ENCODE measurements around the gene CTNNBL1. TPM values are rescaled to one million over a fixed set of nuclear protein-coding genes. Genes with fewer than 3 reads are reported as not detected.

CTNNBL1 gene
- total RNA-seq, 1 experiment from 2014 or later = 49.9 TPM

- ChIA-PET CTCF (no interaction called here), POLR2A (ENCODE audit: unreplicated experiment) (no interaction called here)
- no peak for ATAC-seq
- Histone ChIP-seq H3K4me2 (ENCODE audit: low read length) (no peak overlapping the region), H3K79me2 (ENCODE audit: low read length) (no peaks in the 10 kb centered on the region), H2AFZ (ENCODE audit: low read length) (no peak overlapping the region), H3K4me3 (ENCODE audit: low read length) (no peak overlapping the region), H3K27me3 (ENCODE audit: low read length) (no peaks in the 10 kb centered on the region), H3F3A (ENCODE audit: low read length, unreplicated experiment) (no peaks in the 10 kb centered on the region), H3K27ac (ENCODE audit: low read length) (no peak overlapping the region), H3K9me3 (ENCODE audit: low read length) (no peaks in the 10 kb centered on the region), H3K9ac (ENCODE audit: low read length) (no peak overlapping the region), H3K36me3 (ENCODE audit: low read depth, low read length) (peaks cover 12% of the 10 kb centered on the region; the same call in 1 of the 2 replicates), H3K4me1 (ENCODE audit: insufficient read depth, low read length) (no peaks in the 10 kb centered on the region), H4K20me1 (ENCODE audit: low read length) (no peaks in the 10 kb centered on the region), H3K9me2 (replicated peaks; ENCODE audit: low read length) (no peaks in the 10 kb centered on the region)
- DNase-seq = no peak
- intact Hi-C loops (cut with micrococcal nuclease) = no loop called here
- TF ChIP-seq EZH2 (IDR thresholded peaks at IDR 0.05; ENCODE audit: low read length, unreplicated experiment) (no peak), EZH2phosphoT487 (IDR thresholded peaks at IDR 0.05; ENCODE audit: borderline replicate concordance, low read length) (no peak)
- TF ChIP-seq, protein P1, sequence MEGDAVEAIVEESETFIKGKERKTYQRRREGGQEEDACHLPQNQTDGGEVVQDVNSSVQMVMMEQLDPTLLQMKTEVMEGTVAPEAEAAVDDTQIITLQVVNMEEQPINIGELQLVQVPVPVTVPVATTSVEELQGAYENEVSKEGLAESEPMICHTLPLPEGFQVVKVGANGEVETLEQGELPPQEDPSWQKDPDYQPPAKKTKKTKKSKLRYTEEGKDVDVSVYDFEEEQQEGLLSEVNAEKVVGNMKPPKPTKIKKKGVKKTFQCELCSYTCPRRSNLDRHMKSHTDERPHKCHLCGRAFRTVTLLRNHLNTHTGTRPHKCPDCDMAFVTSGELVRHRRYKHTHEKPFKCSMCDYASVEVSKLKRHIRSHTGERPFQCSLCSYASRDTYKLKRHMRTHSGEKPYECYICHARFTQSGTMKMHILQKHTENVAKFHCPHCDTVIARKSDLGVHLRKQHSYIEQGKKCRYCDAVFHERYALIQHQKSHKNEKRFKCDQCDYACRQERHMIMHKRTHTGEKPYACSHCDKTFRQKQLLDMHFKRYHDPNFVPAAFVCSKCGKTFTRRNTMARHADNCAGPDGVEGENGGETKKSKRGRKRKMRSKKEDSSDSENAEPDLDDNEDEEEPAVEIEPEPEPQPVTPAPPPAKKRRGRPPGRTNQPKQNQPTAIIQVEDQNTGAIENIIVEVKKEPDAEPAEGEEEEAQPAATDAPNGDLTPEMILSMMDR (conservative IDR thresholded peaks at IDR 0.05; ENCODE audit: low read depth, low read length) = no peak
- no TSS peak for BruUV-seq (replicated peaks)
Observed at GRCh38 chr20:37845241-37845681, 151.4 kb downstream of the CTNNBL1 start.

DNA sequence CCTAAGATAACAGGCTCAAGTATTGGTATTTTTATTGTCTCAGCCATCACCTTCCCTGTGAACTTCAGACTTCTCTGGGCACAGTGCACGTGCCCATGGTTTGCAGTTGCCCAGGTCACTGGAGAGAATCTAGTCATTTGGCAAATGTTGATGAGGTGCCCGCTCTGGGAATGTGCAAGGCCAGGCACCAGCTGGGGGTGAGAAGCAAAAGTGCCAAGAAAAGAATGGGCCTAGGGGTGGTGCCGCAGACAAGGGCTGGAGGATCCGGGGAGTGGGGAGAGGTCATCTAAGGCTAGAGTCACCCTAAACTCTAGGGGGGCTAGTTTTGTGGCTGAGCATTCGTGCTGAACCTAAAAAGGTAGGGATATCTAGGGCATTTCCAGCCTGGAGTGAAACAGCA, 152.0 kb downstream of the CTNNBL1 start:
- H3F3A ChIP-seq (ENCODE audit: low read length, unreplicated experiment) = no peaks in the 10 kb centered on the region
- no peaks in the 10 kb centered on the region for H4K20me1 ChIP-seq (ENCODE audit: low read length)
- no peaks in the 10 kb centered on the region for H3K9me2 ChIP-seq (replicated peaks; ENCODE audit: low read length)
- BruUV-seq (replicated peaks) = no TSS peak
- ATAC-seq = no peak
- no peak overlapping the region for H3K9ac ChIP-seq (ENCODE audit: low read length)
- POLR2A ChIA-PET (ENCODE audit: unreplicated experiment) = no interaction called here
- TF ChIP-seq EZH2phosphoT487 (IDR thresholded peaks at IDR 0.05; ENCODE audit: borderline replicate concordance, low read length) (no peak), EZH2 (IDR thresholded peaks at IDR 0.05; ENCODE audit: low read length, unreplicated experiment) (no peak)
- TF ChIP-seq, protein P1 (conservative IDR thresholded peaks at IDR 0.05; ENCODE audit: low read depth, low read length) = no peak
- H3K4me3 ChIP-seq (ENCODE audit: low read length) = no peak overlapping the region
- no peaks in the 10 kb centered on the region for H3K9me3 ChIP-seq (ENCODE audit: low read length)
- DNase-seq = no peak
- intact Hi-C loops (cut with micrococcal nuclease) = no loop called here
- no peak overlapping the region for H2AFZ ChIP-seq (ENCODE audit: low read length)
- no peaks in the 10 kb centered on the region for H3K27me3 ChIP-seq (ENCODE audit: low read length)
- no peak overlapping the region for H3K27ac ChIP-seq (ENCODE audit: low read length)
- CTCF ChIA-PET = no interaction called here
- no peaks in the 10 kb centered on the region for H3K4me1 ChIP-seq (ENCODE audit: insufficient read depth, low read length)
- no peaks in the 10 kb centered on the region for H3K79me2 ChIP-seq (ENCODE audit: low read length)
- peaks cover 6% of the 10 kb centered on the region; the same call in 1 of the 2 replicates for H3K36me3 ChIP-seq (ENCODE audit: low read depth, low read length)
- no peak overlapping the region for H3K4me2 ChIP-seq (ENCODE audit: low read length)

GRCh38 chr20:37846573-37846972, 152.7 kb downstream of the CTNNBL1 start:
- no peak overlapping the region for H3K9ac ChIP-seq (ENCODE audit: low read length)
- no peak overlapping the region for H3K4me3 ChIP-seq (ENCODE audit: low read length)
- H2AFZ ChIP-seq (ENCODE audit: low read length) = no peak overlapping the region
- H3K4me1 ChIP-seq (ENCODE audit: insufficient read depth, low read length) = no peaks in the 10 kb centered on the region
- DNase-seq (no peak), ATAC-seq (no peak)
- BruUV-seq (replicated peaks) = no TSS peak
- TF ChIP-seq, protein P1 (conservative IDR thresholded peaks at IDR 0.05; ENCODE audit: low read depth, low read length) = no peak
- TF ChIP-seq EZH2 (IDR thresholded peaks at IDR 0.05; ENCODE audit: low read length, unreplicated experiment) (no peak), EZH2phosphoT487 (IDR thresholded peaks at IDR 0.05; ENCODE audit: borderline replicate concordance, low read length) (no peak)
- H4K20me1 ChIP-seq (ENCODE audit: low read length) = no peaks in the 10 kb centered on the region
- intact Hi-C loops (cut with micrococcal nuclease) = no loop called here
- no peaks in the 10 kb centered on the region for H3F3A ChIP-seq (ENCODE audit: low read length, unreplicated experiment)
- no peaks in the 10 kb centered on the region for H3K79me2 ChIP-seq (ENCODE audit: low read length)
- no peaks in the 10 kb centered on the region for H3K27me3 ChIP-seq (ENCODE audit: low read length)
- H3K9me3 ChIP-seq (ENCODE audit: low read length) = no peaks in the 10 kb centered on the region
- no peak overlapping the region for H3K4me2 ChIP-seq (ENCODE audit: low read length)
- H3K9me2 ChIP-seq (replicated peaks; ENCODE audit: low read length) = no peaks in the 10 kb centered on the region
- H3K36me3 ChIP-seq (ENCODE audit: low read depth, low read length) = peaks cover 3% of the 10 kb centered on the region; the same call in 1 of the 2 replicates
- CTCF ChIA-PET = no interaction called here
- POLR2A ChIA-PET (ENCODE audit: unreplicated experiment) = no interaction called here
- H3K27ac ChIP-seq (ENCODE audit: low read length) = no peak overlapping the region
